Stomach smooth muscle (tissue), 2 donors: ENCODE data around the gene SCG5.

Source experiments
- H3K27ac ChIP-seq: one replicate; pipeline ENCODE4 v1.7.0; 2013; ENCODE audit warnings: mild to moderate bottlenecking, low read length, inconsistent platforms
- H3K27me3 ChIP-seq, 2 donors: one replicate each; pipeline ENCODE4 v1.7.0; 2013; ENCODE audit warnings: low read length in 2 of 2; ENCODE audit not compliant: insufficient read depth in 2 of 2, control insufficient read depth in 1 of 2
- H3K36me3 ChIP-seq, 2 donors: one replicate each; pipeline ENCODE4 v1.7.0; 2013; ENCODE audit warnings: low read length in 2 of 2; ENCODE audit not compliant: control insufficient read depth in 2 of 2, insufficient read depth in 2 of 2
- H3K4me1 ChIP-seq: one replicate; pipeline ENCODE4 v1.7.0; 2013; ENCODE audit warnings: low read length; ENCODE audit not compliant: control insufficient read depth, insufficient read depth
- H3K4me3 ChIP-seq, 2 donors: one replicate each; pipeline ENCODE4 v1.7.0; 2013; ENCODE audit warnings: low read length in 2 of 2
- H3K9ac ChIP-seq, 2 donors: one replicate each; pipeline ENCODE4 v1.7.0; 2013; ENCODE audit warnings: low read length in 2 of 2, mild to moderate bottlenecking in 1 of 2
- H3K9me3 ChIP-seq, 2 donors: one replicate each; pipeline ENCODE4 v1.7.0; 2013; ENCODE audit warnings: low read length in 2 of 2; ENCODE audit not compliant: control insufficient read depth in 2 of 2
- donor health status: healthy.
- donor health status: Pancreatic carcinoma.

SCG5 gene

GRCh38 chr15:32676169-32676568, 34.7 kb downstream of the SCG5 start:
- Histone ChIP-seq H3K27me3 (no peaks in the 10 kb centered on the region), H3K9me3 (no peaks in the 10 kb centered on the region), H3K36me3 (no peaks in the 10 kb centered on the region), H3K9ac (no peak overlapping the region), H3K27ac (peak overlapping the region; percentile 6), H3K4me1 (peaks cover 19% of the 10 kb centered on the region), H3K4me3 (no peak overlapping the region)

DNA sequence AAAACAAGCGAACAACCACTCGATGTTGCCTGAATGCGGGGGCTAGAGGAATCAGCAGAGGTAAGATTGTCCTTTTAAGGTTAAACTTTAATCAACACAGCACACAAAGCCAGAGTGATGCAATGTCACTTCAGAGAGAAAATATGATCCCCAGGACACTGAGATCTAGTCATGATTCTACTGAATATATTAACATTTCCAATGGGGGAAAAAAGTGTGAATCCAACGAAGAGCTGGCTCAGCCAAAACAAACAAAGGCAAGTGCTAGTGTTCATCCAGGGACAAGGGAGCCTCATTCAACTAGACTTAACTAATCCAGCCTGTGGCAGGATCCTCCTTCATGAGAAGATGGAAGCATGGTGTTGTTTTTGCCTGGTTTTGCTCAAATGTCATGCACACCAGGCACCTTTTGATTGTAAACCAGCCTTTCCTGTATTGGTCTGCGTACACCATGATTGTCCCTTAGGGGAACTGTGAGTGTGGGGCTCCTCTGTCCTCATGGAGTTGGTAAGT, 35.8 kb downstream of the SCG5 start:
- Histone ChIP-seq H3K4me3 (no peak overlapping the region), H3K27me3 (no peaks in the 10 kb centered on the region), H3K36me3 (no peaks in the 10 kb centered on the region), H3K9ac (no peak overlapping the region), H3K27ac (no peak overlapping the region), H3K9me3 (no peaks in the 10 kb centered on the region), H3K4me1 (peaks cover 15% of the 10 kb centered on the region)

GRCh38 chr15:32679298-32679690, 37.8 kb downstream of the SCG5 start:
- Histone ChIP-seq H3K27me3 (no peaks in the 10 kb centered on the region), H3K36me3 (no peaks in the 10 kb centered on the region), H3K27ac (no peak overlapping the region), H3K4me1 (peaks cover 19% of the 10 kb centered on the region), H3K9me3 (no peaks in the 10 kb centered on the region), H3K4me3 (no peak overlapping the region), H3K9ac (no peak overlapping the region)

DNA sequence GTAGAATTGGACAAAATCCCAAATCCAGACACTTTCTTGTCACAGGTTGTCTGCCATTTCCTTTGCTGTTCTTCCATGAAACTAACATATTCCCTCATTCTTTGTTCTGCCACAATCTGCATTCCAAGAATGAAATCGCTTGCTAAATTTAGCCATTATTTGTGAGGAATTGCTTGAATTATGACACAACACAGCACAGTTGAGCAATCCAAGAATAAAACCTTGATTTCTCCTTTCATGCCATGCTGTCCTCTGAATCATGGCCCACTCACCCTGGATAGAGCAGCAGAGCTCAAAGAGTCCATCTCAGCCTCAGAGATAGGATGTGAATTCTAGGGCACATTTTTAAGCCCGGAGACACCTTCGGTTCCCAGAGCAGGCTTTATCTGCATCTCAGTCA, 41.1 kb downstream of the SCG5 start:
- Histone ChIP-seq H3K4me1 (peaks cover 7% of the 10 kb centered on the region), H3K4me3 (peak overlapping the region in 1 of 2 donors; percentile 10), H3K36me3 (no peaks in the 10 kb centered on the region), H3K9me3 (no peaks in the 10 kb centered on the region), H3K27me3 (no peaks in the 10 kb centered on the region), H3K9ac (no peak overlapping the region), H3K27ac (no peak overlapping the region)

DNA sequence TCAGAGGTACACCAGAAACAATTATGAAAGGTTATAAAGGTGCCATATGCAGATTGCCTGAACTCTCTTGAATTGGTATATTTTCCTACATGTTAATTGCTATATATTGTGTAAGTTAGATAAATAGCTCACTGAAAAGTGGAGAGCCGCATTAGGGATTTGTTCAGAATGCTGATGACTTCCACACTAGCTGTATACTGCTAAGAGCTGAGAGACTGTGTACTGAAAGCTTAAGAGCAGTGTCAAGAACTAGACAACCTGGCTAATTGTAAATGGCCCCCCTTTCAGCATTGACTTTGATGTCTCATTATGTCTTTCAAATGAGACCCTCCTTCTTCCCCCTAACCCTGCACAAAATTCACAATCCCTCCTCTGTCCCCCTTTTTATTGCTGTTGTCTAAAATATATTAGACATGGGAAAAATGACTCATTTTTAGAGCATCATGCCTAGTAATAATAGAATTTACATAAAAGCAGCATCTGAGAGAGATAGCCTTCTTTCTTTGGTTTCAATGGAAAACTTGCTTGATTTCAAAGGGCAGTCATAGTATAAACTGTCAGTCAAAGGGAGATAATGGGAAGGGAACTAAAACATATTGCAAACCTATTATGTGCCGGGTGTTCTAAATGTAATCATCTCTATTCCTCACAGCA, 41.6 kb downstream of the SCG5 start:
- Histone ChIP-seq H3K36me3 (no peaks in the 10 kb centered on the region), H3K27ac (no peak overlapping the region), H3K9me3 (no peaks in the 10 kb centered on the region), H3K27me3 (no peaks in the 10 kb centered on the region), H3K9ac (no peak overlapping the region), H3K4me1 (peaks cover 7% of the 10 kb centered on the region), H3K4me3 (no peak overlapping the region)

- H3K27ac ChIP-seq, result no peak overlapping the region
- no peaks in the 10 kb centered on the region for H3K36me3 ChIP-seq
- H3K4me1 ChIP-seq, result peaks cover 7% of the 10 kb centered on the region
- H3K27me3 ChIP-seq, result no peaks in the 10 kb centered on the region
- H3K4me3 ChIP-seq, result no peak overlapping the region
- H3K9ac ChIP-seq, result no peak overlapping the region
- H3K9me3 ChIP-seq, result no peaks in the 10 kb centered on the region
These were observed 42.5 kb downstream of the SCG5 start for GRCh38 chr15:32683906-32684584.

GRCh38 chr15:32685576-32685975, 44.1 kb downstream of the SCG5 start:
- H3K36me3 ChIP-seq, result no peaks in the 10 kb centered on the region
- H3K27ac ChIP-seq, result no peak overlapping the region
- H3K4me3 ChIP-seq, result no peak overlapping the region
- H3K4me1 ChIP-seq, result peaks cover 7% of the 10 kb centered on the region
- no peaks in the 10 kb centered on the region for H3K9me3 ChIP-seq
- no peaks in the 10 kb centered on the region for H3K27me3 ChIP-seq
- no peak overlapping the region for H3K9ac ChIP-seq

GRCh38 chr15:32687556-32687955, 46.0 kb downstream of the SCG5 start:
- Histone ChIP-seq H3K4me1 (peaks cover 3% of the 10 kb centered on the region), H3K27me3 (no peaks in the 10 kb centered on the region), H3K4me3 (no peak overlapping the region), H3K9me3 (no peaks in the 10 kb centered on the region), H3K9ac (no peak overlapping the region), H3K27ac (no peak overlapping the region), H3K36me3 (no peaks in the 10 kb centered on the region)

DNA sequence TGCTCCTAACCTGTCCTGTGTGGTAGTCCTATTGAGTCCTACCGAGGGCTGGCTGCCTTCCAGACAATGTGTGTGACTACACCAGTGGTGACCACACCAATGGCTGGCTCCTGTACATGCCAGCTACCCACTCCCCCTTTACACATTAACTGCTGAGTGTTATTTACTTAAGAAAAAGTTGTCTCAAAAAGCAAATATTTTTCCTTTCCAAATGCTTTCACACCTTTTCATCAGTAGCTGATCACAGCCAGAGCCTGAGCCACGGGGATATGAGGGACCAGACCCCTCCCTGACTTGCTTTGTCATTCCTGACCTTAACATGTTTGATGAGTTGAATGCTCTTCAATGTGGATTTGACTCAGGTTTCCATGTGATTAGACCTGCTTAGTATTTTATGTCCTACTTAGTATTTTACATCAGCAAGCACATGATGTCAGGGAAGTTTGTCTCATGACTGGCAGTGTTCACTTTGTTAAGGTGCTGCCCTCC, 46.7 kb downstream of the SCG5 start:
- Histone ChIP-seq H3K9ac (no peak overlapping the region), H3K36me3 (no peaks in the 10 kb centered on the region), H3K27ac (no peak overlapping the region), H3K4me3 (no peak overlapping the region), H3K4me1 (no peaks in the 10 kb centered on the region), H3K9me3 (no peaks in the 10 kb centered on the region), H3K27me3 (no peaks in the 10 kb centered on the region)

DNA sequence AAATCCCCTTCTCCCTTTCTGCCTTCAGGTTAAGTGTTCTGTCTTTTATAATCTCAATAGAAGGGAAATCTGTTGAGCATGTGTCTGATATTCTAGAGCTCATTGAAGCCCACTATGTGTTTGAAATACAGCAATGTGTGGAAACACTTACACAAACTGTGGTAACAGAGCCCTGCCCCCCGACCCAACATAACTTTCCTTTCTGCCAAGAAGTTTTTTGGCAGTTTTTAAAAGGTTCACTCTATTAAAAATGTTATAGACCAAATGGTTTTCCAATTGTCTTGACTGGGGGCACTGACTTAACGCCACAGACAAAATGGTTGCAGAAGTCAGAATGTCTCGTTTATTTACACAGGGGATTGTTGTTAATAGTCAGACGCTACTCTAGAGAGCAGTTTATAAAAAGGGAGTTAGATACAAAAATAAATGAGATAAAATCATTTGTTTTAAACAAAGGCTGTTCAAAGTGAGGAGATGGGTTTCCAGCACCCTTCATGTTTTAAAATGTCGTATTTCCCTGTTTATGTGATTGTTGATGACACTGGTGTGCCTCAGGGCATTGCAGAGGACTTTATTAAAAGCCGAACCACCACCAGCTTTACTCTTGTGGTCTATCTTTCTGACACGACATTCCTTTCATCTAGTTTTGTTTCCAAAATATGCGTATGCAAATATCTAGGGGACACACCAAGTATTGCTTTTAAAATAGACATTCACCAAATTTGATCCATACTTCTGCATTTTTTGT, 49.6 kb downstream of the SCG5 start:
- no peaks in the 10 kb centered on the region for H3K27me3 ChIP-seq
- H3K4me1 ChIP-seq, result no peaks in the 10 kb centered on the region
- no peak overlapping the region for H3K27ac ChIP-seq
- H3K9ac ChIP-seq, result no peak overlapping the region
- no peaks in the 10 kb centered on the region for H3K36me3 ChIP-seq
- no peaks in the 10 kb centered on the region for H3K9me3 ChIP-seq
- H3K4me3 ChIP-seq, result no peak overlapping the region
